SJSA1 (cell line): Measurements from ENCODE around the gene RALGPS1. TPM values are rescaled to one million over a fixed set of nuclear protein-coding genes. Genes with fewer than 3 reads are reported as not detected.

Source experiments
- DNase-seq, 2 experiments: peaks; one replicate each; pipeline ENCODE4 v3.0.0-alpha.2; 2015 to 2020; ENCODE audit warnings: low spot score in 2 of 2, low read depth in 1 of 2
- H3K27ac ChIP-seq: fragments of 250-450 bp; sonication (Bioruptor Pico); 2 replicates; pipeline ENCODE4 v1.5.1; 2020; ENCODE audit warnings: mild to moderate bottlenecking, moderate library complexity
- H3K27me3 ChIP-seq: fragments of 250-450 bp; sonication (Bioruptor Pico); replicated peaks from 2 replicates; pipeline ENCODE4 v1.5.1; 2020; ENCODE audit warnings: mild to moderate bottlenecking, moderate library complexity
- H3K36me3 ChIP-seq: fragments of 250-450 bp; sonication (Bioruptor Pico); 2 replicates; pipeline ENCODE4 v1.5.1; 2020; ENCODE audit warnings: mild to moderate bottlenecking
- H3K4me1 ChIP-seq: fragments of 250-450 bp; sonication (Bioruptor Pico); replicated peaks from 2 replicates; pipeline ENCODE4 v1.6.1; 2021; ENCODE audit warnings: mild to moderate bottlenecking
- H3K4me3 ChIP-seq: fragments of 250-450 bp; sonication (Bioruptor Pico); 2 replicates; pipeline ENCODE4 v1.5.1; 2020; ENCODE audit warnings: mild to moderate bottlenecking
- H3K9me3 ChIP-seq: fragments of 250-450 bp; sonication (Bioruptor Pico); replicated peaks from 2 replicates; pipeline ENCODE4 v1.5.1; 2020; ENCODE audit warnings: mild to moderate bottlenecking
- total RNA-seq: library from RNA; depleted of rRNA; stranded (reverse); fragments of >200 nt; shearing (Covaris generic); gene quantifications from 2 replicates; pipeline ENCODE4 v1.2.3, GENCODE V29; 2014

RALGPS1 gene
- total RNA-seq, 1 experiment from 2014 or later = 2.4 TPM

DNA sequence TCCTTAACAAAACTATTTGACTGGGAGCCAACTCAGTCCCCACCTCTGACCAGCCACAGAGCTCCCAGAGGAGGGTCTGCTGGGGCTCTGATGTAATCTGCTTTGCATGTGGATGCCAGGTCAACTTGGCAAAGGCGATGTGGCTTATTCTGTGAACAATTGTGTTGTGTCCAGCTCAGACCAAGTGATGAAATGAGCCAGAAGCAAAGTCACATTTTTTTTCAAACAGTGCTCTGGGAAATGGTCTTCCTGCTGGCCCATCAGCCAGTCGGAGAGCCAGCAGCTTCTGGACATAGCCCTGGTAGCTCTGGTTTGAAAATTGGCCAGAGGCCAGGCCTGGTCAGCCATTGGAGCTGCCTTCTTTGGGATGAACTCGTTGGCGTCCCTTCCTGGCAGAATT is 121.4 kb downstream of the RALGPS1 start:
- no peak overlapping the region for H3K27ac ChIP-seq
- H3K36me3 ChIP-seq = no peaks in the 10 kb centered on the region
- no peaks in the 10 kb centered on the region for H3K9me3 ChIP-seq
- DNase-seq = no peak
- H3K27me3 ChIP-seq = no peaks in the 10 kb centered on the region
- no peak overlapping the region for H3K4me3 ChIP-seq
- no peaks in the 10 kb centered on the region for H3K4me1 ChIP-seq

DNA sequence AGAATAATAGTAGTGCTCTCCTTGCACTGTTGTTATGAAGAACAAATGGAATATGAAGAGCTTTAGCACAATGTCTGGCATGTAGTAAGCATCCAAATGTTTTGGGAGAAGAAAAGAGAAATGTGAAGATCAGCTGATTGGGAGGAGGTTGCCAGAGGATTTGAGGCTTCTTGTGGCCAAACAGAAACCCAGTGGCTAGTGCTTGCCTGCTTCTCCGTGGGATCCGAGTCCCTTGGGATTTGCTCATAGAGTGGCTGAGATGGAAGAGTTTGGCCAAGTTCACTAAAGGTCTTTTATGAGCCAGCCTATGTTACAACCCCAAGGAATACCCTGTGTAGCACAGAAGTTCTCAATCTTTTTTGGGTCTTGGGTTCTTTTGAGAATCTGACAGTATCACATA is 121.9 kb downstream of the RALGPS1 start:
- H3K27me3 ChIP-seq = no peaks in the 10 kb centered on the region
- no peak for DNase-seq

DNA sequence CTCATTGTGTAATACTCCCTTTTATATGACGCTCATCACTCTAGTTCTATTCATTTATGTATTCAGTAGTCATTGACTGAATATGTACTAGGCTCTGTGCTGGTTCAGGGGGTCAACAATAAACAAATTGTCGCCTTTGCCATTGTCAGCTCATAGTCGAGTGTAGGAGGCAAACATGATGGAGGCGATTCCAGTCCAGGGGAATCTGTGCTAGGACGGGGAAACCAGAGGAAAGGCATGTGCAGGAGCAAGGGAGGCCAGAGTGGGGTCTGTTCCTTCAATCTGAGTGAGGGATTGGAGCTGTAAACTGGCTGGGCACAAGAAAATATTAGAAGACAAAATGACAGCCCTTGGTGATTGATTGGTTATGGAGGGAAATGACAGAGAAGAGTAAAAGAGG is 123.9 kb downstream of the RALGPS1 start:
- Histone ChIP-seq H3K36me3 (no peaks in the 10 kb centered on the region), H3K9me3 (no peaks in the 10 kb centered on the region), H3K27me3 (no peaks in the 10 kb centered on the region), H3K4me1 (no peaks in the 10 kb centered on the region), H3K27ac (no peak overlapping the region), H3K4me3 (no peak overlapping the region)
- DNase-seq = no peak

More for the DNA sequence above, 121.9 kb downstream of the RALGPS1 start:
- Histone ChIP-seq H3K36me3 (no peaks in the 10 kb centered on the region), H3K27ac (no peak overlapping the region), H3K4me3 (no peak overlapping the region), H3K4me1 (no peaks in the 10 kb centered on the region), H3K9me3 (no peaks in the 10 kb centered on the region)

DNA sequence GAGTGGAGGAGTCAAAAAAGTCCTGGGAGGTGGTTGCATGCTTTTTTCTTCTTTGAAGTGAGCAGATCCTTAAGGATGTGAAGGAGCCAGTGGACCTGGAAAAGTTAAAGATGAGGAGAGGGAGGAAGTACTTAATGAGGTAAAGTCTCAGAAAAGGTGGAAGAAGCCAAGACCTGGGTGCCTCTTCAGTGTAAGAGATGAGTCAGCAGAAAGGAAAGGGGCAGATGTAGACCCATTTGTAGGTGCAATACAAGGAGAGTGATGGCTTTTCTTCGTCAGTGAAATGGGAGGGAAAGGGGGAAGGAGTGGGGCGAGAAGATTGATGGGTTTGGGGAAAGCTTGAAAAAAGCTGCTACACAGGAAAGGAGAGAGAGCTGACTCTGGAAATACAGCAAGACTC is 124.9 kb downstream of the RALGPS1 start:
- no peaks in the 10 kb centered on the region for H3K36me3 ChIP-seq
- H3K9me3 ChIP-seq = no peaks in the 10 kb centered on the region

DNA sequence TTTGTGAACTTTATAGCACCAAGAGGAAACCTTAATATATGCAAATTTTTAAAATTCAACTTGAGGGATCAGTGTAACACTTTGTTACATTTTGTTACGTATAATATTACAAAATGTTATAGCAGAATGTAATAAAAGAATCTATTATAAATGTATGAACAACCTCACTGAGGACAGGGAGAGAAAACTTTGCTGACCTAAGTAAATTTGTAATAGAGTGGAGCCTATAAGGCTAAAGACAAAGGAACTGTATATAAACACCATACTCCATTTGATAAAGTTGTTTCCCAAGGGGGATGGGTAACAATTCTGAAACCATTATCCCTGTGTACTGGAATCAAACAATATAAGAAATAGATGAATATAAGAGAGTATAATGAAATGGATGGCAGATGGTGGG is 130.6 kb downstream of the RALGPS1 start:
- Histone ChIP-seq H3K36me3 (no peaks in the 10 kb centered on the region), H3K27ac (no peak overlapping the region), H3K27me3 (no peaks in the 10 kb centered on the region), H3K4me3 (no peak overlapping the region), H3K9me3 (no peaks in the 10 kb centered on the region), H3K4me1 (peaks cover 14% of the 10 kb centered on the region)
- DNase-seq = no peak

More for the DNA sequence above, 124.9 kb downstream of the RALGPS1 start:
- DNase-seq = no peak
- Histone ChIP-seq H3K4me3 (no peak overlapping the region), H3K27ac (no peak overlapping the region), H3K27me3 (no peaks in the 10 kb centered on the region), H3K4me1 (no peaks in the 10 kb centered on the region)

DNA sequence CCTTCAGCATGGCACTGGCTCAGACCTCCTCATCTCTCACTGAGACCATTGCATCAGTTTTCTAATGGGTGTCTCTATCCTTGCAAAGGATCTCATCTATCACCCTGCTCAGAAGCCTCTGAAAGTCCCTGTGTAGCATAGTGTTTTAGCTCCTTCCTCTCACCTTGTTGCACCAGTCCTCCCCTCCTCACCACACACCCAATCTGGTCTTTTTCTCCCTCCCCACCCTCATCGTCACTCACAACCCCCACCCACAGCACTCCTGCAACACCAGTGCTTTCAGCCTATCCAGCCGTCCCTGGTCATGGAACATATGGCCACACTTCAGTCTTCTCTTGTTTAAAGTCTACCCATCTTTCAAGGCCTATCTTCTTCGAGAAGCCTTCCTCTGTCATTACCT is 133.4 kb downstream of the RALGPS1 start:
- DNase-seq = no peak
- Histone ChIP-seq H3K4me1 (peaks cover 14% of the 10 kb centered on the region), H3K36me3 (no peaks in the 10 kb centered on the region), H3K9me3 (no peaks in the 10 kb centered on the region), H3K4me3 (no peak overlapping the region), H3K27me3 (no peaks in the 10 kb centered on the region), H3K27ac (no peak overlapping the region)

DNA sequence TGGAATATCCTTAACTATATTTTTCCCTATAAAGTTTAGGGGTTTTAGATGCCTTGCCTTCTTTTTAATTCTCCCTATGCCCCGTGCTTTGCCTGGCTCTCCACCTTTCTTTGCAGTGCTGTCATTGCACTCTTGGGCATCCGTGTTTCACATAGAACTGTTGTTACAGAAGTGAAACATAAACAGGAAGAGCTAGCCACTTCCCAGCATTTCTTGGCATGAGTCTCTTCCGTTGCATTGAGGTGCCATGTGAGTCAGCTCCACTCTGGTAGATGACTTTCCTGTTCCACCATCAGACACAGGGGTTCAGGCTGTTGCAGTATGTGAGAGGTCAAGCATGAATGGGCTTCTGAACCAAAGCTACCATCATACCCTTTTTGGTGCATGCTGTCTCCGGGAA is 134.5 kb downstream of the RALGPS1 start:
- DNase-seq = peak; percentile 65 to 74
- Histone ChIP-seq H3K4me1 (peaks cover 14% of the 10 kb centered on the region), H3K4me3 (no peak overlapping the region), H3K36me3 (no peaks in the 10 kb centered on the region), H3K27ac (peak overlapping the region; percentile 28), H3K9me3 (no peaks in the 10 kb centered on the region), H3K27me3 (no peaks in the 10 kb centered on the region)

DNA sequence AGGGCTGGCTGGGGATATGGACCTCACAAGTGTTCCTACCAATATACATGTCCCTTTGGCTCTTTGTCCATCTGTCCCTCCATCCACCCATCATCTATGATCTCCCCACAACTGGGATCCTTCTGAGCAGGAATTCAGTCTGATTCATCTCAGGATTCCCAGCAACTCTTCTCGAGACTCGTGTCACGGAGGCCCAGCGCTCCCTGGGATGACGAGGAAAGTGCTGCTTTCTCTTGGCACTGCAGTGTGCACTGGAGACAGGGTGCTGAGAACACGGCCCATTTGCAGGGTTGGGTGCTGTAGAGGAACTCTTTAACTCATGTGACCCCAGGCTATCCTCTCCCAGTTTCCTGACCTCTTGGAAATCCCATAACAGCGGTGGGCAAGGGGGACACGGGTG is 135.0 kb downstream of the RALGPS1 start:
- H3K36me3 ChIP-seq = no peaks in the 10 kb centered on the region

DNA sequence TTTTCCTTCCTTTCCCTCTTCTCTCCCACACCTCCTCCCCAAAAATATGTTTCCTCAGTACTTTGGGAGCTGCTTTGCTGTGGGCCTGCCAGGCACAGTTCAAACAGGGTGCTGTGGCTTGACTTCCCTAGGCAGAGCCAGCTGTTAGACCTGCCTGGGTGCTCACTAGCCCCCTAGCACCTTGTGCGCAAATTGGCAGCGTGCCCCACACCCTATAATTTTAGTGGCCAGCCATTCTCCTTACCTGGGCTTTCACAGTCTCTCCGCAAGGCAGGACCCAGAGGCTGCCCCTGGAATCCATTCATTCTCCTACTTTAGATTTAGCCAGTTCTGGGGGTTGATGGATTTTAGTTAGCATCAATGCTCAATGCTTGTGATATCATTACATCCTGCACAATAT is 135.6 kb downstream of the RALGPS1 start:
- Histone ChIP-seq H3K4me3 (no peak overlapping the region), H3K27me3 (no peaks in the 10 kb centered on the region), H3K36me3 (no peaks in the 10 kb centered on the region), H3K27ac (0 out of 2 replicates have a peak overlapping the region, but pooled peaks have one; percentile 5), H3K9me3 (no peaks in the 10 kb centered on the region), H3K4me1 (peaks cover 14% of the 10 kb centered on the region)
- no peak for DNase-seq

More for the DNA sequence above, 135.0 kb downstream of the RALGPS1 start:
- Histone ChIP-seq H3K27ac (peak overlapping the region; percentile 28; the same call in 1 of the 2 replicates), H3K9me3 (no peaks in the 10 kb centered on the region), H3K4me3 (no peak overlapping the region), H3K4me1 (peaks cover 14% of the 10 kb centered on the region), H3K27me3 (no peaks in the 10 kb centered on the region)
- DNase-seq = no peak

DNA sequence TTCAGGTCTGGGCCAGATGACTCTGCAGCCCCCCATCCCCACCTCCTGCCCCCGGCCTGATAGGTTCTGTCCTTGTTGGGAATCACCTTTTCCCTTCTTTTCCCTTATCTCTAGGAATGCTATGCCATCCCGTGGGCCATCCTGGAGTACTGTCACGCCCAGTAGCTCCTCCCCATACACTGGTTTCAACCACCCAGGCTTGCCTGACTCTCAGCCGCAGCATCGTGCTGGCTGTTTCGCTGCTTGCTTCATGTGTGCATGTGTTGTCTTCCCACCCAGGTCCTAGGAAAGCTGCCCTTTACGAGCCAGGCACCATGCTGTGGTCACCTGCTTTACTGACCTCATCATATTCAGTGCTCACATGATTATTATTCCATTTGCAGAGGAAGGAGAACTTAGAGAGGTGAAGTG is 136.0 kb downstream of the RALGPS1 start:
- Histone ChIP-seq H3K4me1 (peaks cover 14% of the 10 kb centered on the region), H3K9me3 (no peaks in the 10 kb centered on the region), H3K27me3 (no peaks in the 10 kb centered on the region), H3K4me3 (no peak overlapping the region), H3K27ac (no peak overlapping the region), H3K36me3 (no peaks in the 10 kb centered on the region)
- no peak for DNase-seq

DNA sequence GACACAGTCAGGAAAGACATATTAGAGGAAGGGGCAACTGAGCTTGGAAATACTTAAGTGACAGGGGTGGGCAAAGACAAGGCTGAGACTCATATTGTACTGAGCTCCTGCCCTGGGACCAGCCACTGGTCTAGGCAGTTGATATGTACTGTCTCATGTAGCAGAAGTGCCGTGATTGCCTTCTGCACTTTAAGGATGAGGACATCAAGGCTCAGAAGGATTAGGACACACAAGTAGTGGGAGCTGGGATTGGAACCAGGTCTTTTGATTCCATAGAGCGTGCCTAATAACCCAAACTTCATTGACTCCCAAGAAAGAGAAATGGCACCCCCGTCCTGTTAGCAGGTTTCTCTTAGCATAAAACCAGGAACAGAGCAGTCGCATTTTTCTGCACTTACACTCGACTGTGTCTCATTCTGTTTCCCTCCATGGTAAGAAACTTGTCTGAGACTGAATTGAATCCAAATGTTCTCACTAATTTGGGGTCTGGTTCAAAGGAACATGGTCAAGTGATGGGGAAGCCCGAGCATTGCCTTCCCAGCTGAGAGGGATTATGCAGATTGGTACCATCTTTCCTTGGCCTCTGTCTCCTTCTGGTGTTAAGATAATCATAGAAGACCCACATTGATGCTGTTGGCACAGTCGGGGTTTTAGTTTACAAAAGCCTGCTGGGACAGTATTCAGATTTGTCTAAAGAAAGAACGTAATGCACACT is 137.5 kb downstream of the RALGPS1 start:
- H3K27me3 ChIP-seq = no peaks in the 10 kb centered on the region
- DNase-seq = no peak
- H3K27ac ChIP-seq = no peak overlapping the region
- no peaks in the 10 kb centered on the region for H3K9me3 ChIP-seq
- no peak overlapping the region for H3K4me3 ChIP-seq
- peaks cover 14% of the 10 kb centered on the region for H3K4me1 ChIP-seq
- no peaks in the 10 kb centered on the region for H3K36me3 ChIP-seq

DNA sequence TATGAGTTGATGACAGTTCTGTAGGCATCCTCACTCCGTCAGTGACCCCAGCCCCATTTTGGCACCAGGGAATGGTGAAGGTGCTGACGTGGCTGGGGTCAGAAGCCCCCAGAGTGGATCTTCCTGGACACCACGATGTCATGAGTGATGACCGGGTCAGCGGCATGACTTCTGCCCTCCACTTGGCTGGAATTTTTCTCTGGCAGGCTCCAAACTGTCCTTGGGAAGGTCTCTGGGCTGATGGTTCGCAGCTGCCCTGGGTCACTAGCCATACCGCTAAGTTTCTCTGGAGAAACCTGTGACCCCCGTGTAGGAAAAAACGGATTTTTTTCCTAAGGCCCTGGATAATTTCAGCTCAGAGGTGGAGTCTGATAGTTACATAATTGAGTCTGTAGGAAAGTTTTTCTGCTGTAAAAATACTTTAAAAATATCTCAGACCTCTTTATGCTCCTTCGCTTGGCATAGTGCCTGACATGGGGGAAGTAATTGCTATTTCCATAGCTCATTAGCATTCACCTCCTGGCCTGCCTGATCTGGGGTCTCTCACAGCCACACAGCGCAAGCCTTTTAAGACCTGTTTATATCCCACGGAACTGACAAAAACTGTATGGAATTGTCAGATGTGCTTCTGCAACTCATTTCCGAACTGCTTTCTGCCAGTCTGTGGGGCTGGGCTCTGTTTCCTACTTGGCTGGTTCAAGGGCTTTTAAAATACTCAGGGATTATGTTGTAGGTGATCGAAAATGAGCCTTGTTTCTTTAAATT is 138.7 kb downstream of the RALGPS1 start:
- H3K4me3 ChIP-seq = no peak overlapping the region
- no peak overlapping the region for H3K27ac ChIP-seq
- H3K4me1 ChIP-seq = peaks cover 14% of the 10 kb centered on the region
- H3K9me3 ChIP-seq = no peaks in the 10 kb centered on the region
- no peak for DNase-seq
- H3K27me3 ChIP-seq = no peaks in the 10 kb centered on the region
- H3K36me3 ChIP-seq = no peaks in the 10 kb centered on the region

DNA sequence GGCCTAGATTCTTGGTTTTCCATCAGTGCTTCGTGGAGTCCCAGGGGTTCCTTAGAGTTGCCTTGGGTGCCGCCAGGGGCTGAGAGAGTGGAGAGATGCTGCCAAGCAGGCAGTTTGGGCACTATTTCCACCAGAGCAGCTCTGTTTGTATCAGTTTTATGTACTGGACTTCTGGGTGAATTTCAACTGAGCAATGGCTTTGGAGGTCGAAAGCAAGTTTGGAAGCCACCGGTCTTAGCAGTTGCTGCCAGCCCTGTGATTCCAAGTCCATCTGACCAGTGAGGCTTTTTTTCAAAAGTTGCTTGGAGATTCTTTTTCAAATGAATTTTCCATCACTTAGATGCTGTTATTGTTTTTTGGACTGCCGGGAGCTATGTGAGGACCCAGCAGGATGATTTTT is 139.4 kb downstream of the RALGPS1 start:
- no peaks in the 10 kb centered on the region for H3K36me3 ChIP-seq
- no peaks in the 10 kb centered on the region for H3K9me3 ChIP-seq
- DNase-seq = no peak
- H3K4me3 ChIP-seq = no peak overlapping the region
- H3K27ac ChIP-seq = no peak overlapping the region
- H3K4me1 ChIP-seq = peaks cover 7% of the 10 kb centered on the region
- H3K27me3 ChIP-seq = no peaks in the 10 kb centered on the region

DNA sequence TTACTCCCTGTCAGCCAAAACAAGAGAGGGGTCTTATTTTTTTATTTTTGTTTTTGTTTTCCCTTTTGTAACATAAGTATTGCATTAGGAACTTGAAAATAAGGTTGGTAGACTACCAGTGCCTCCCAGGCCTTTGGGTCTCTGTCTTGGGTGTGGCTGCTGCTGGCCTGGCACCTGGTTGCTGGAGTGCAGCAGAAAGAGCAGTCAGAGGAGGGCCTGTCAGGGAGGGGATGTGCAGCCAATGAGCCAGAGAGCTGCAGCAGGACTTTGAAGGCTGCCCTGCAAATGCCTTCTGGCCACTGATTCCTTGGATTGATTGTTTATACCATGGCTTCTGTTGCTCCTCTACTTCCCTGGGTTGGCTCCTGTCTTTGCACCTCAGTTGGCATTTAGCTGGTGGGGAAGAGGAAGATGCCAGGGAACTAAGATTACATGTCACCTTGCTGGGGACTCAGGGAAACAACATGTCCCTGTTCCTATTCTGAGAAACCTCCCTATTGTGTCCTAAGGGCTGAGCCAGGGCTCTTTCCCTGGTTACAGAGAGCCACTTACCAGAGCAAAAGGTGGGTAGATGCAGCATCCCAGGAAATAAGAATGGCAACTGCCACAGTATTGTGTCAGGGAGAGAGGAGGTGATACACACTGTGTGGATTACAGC is 141.3 kb downstream of the RALGPS1 start:
- DNase-seq = no peak
- no peak overlapping the region for H3K4me3 ChIP-seq

More for the DNA sequence above, 141.3 kb downstream of the RALGPS1 start:
- Histone ChIP-seq H3K36me3 (no peaks in the 10 kb centered on the region), H3K27ac (no peak overlapping the region), H3K27me3 (no peaks in the 10 kb centered on the region), H3K9me3 (no peaks in the 10 kb centered on the region), H3K4me1 (no peaks in the 10 kb centered on the region)
